IMR-90 (cell line): ENCODE data around the gene SMIM12.

Source experiments
- MAFK ChIP-seq: IDR thresholded peaks from 2 replicates; pipeline ENCODE4 v1.6.1; 2012; ENCODE audit warnings: low read depth, low read length, improper control_type of control experiment
- MAZ ChIP-seq: IDR thresholded peaks from 2 replicates; pipeline ENCODE4 v1.6.1; 2012; ENCODE audit warnings: low read depth, mild to moderate bottlenecking, low read length, improper control_type of control experiment, moderate library complexity, borderline replicate concordance
- NFE2L2 ChIP-seq: fragments of 150-350 bp; IDR thresholded peaks from 2 replicates; pipeline ENCODE4 v1.6.1; 2016; ENCODE audit warnings: low read depth, mild to moderate bottlenecking, low read length
- POLR2A ChIP-seq: IDR thresholded peaks from 2 replicates; pipeline ENCODE4 v1.6.1; 2012; ENCODE audit warnings: mild to moderate bottlenecking, low read depth, low read length
- RFX5 ChIP-seq: IDR thresholded peaks from 2 replicates; pipeline ENCODE4 v1.8.0; 2012; ENCODE audit warnings: low read depth, mild to moderate bottlenecking, low read length, moderate library complexity
- SMC3 ChIP-seq: fragments of 150-350 bp; IDR thresholded peaks from 2 replicates; pipeline ENCODE4 v1.6.1; 2016; ENCODE audit warnings: low read depth, mild to moderate bottlenecking, antibody characterized with exemption, low read length, moderate library complexity
- USF2 ChIP-seq: fragments of 150-350 bp; IDR thresholded peaks from 2 replicates; pipeline ENCODE4 v1.6.1; 2017; ENCODE audit warnings: mild to moderate bottlenecking, antibody characterized with exemption, low read length, low read depth
- TF ChIP-seq, protein P1 (sequence below): conservative IDR thresholded peaks from 2 replicates; pipeline ENCODE4 v1.5.1; 2012; ENCODE audit warnings: mild to moderate bottlenecking, low read depth, low read length, improper control_type of control experiment

GRCh38 chr1:34864759-34865158, 5.2 kb upstream of the SMIM12 start:
- TF ChIP-seq, protein P1, sequence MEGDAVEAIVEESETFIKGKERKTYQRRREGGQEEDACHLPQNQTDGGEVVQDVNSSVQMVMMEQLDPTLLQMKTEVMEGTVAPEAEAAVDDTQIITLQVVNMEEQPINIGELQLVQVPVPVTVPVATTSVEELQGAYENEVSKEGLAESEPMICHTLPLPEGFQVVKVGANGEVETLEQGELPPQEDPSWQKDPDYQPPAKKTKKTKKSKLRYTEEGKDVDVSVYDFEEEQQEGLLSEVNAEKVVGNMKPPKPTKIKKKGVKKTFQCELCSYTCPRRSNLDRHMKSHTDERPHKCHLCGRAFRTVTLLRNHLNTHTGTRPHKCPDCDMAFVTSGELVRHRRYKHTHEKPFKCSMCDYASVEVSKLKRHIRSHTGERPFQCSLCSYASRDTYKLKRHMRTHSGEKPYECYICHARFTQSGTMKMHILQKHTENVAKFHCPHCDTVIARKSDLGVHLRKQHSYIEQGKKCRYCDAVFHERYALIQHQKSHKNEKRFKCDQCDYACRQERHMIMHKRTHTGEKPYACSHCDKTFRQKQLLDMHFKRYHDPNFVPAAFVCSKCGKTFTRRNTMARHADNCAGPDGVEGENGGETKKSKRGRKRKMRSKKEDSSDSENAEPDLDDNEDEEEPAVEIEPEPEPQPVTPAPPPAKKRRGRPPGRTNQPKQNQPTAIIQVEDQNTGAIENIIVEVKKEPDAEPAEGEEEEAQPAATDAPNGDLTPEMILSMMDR: no peak
- TF ChIP-seq RFX5 (no peak), MAZ (no peak), USF2 (no peak), POLR2A (no peak), SMC3 (no peak), MAFK (no peak), NFE2L2 (no peak)
